ENCODE measurements around the gene ORC2. TPM values are rescaled to one million over a fixed set of nuclear protein-coding genes. Genes with fewer than 3 reads are reported as not detected.
A peak's percentile ranks its signal among the peaks of the same experiment; 100 is the strongest.
"Not testable (repeated sequence)": the region's sequence is repeated elsewhere in the genome, so short reads cannot be mapped to it uniquely, and the experiment has no call there.

The ORC2 gene
- total and polyA plus RNA-seq, 9 donors, result 11.4 to 17.5 (median 13.4) TPM

- Histone ChIP-seq H3K4me3 (ENCODE audit: low read length) (no peak overlapping the region), H3K27me3 (ENCODE audit: control insufficient read depth, insufficient read depth, low read length) (no peaks in the 10 kb centered on the region), H3K27ac (ENCODE audit: low read length) (no peak overlapping the region), H3K9me3 (replicated peaks; ENCODE audit: control insufficient read depth, low read depth, low read length) (no peaks in the 10 kb centered on the region), H3K36me3 (ENCODE audit: control insufficient read depth, insufficient read depth, low read length) (peaks cover 37% of the 10 kb centered on the region), H3K4me1 (ENCODE audit: control insufficient read depth, insufficient read depth, low read length) (no peaks in the 10 kb centered on the region)
- peak; percentile 85 for DNase-seq
- 33% methylated on average over 1 of the region's 4 CpGs for WGBS (ENCODE audit: insufficient coverage)
These were observed 61.9 kb downstream of the ORC2 start for GRCh38 chr2:200901459-200902072.

GRCh38 chr2:200899482-200899881, 64.0 kb downstream of the ORC2 start:
- peaks cover 43% of the 10 kb centered on the region for H3K36me3 ChIP-seq (ENCODE audit: control insufficient read depth, insufficient read depth, low read length)

GRCh38 chr2:200888704-200889625, 74.5 kb downstream of the ORC2 start, which contains the start of the genes NIF3L1 and PPIL3:
TSS of gene NIF3L1 (plus strand) at chr2:200889371. CDS start at chr2:200891944, 2,573 bp downstream.
TSS of gene PPIL3 (minus strand) at chr2:200889077. CDS start at chr2:200887615, 1,462 bp downstream.
- no peaks in the 10 kb centered on the region for H3K27me3 ChIP-seq (ENCODE audit: control insufficient read depth, insufficient read depth, low read length)
- no peaks in the 10 kb centered on the region for H3K9me3 ChIP-seq (replicated peaks; ENCODE audit: control insufficient read depth, low read depth, low read length)
- H3K27ac ChIP-seq (ENCODE audit: low read length), result peak within 1 kb of the TSS; percentile 96
- 0% methylated on average over 34 of the region's 50 CpGs for WGBS (ENCODE audit: insufficient coverage)
- peaks cover 14% of the 10 kb centered on the region for H3K36me3 ChIP-seq (ENCODE audit: control insufficient read depth, insufficient read depth, low read length)
- H3K4me3 ChIP-seq (ENCODE audit: low read length), result peak within 1 kb of the TSS; percentile 63
- H3K4me1 ChIP-seq (ENCODE audit: control insufficient read depth, insufficient read depth, low read length), result peaks cover 12% of the 10 kb centered on the region
- DNase-seq, result peak; percentile 99

More at GRCh38 chr2:200899482-200899881, 64.0 kb downstream of the ORC2 start:
- Histone ChIP-seq H3K27ac (ENCODE audit: low read length) (no peak overlapping the region), H3K4me3 (ENCODE audit: low read length) (no peak overlapping the region), H3K27me3 (ENCODE audit: control insufficient read depth, insufficient read depth, low read length) (no peaks in the 10 kb centered on the region), H3K9me3 (replicated peaks; ENCODE audit: control insufficient read depth, low read depth, low read length) (no peaks in the 10 kb centered on the region), H3K4me1 (ENCODE audit: control insufficient read depth, insufficient read depth, low read length) (no peaks in the 10 kb centered on the region)
- DNase-seq, result no peak

GRCh38 chr2:200881715-200882249, 81.7 kb downstream of the ORC2 start:
- no CpG with 5 or more reads among the region's 2 CpGs for WGBS (ENCODE audit: insufficient coverage)
- not testable (repeated sequence) for H3K4me3 ChIP-seq (ENCODE audit: low read length); H3K27ac ChIP-seq (ENCODE audit: low read length); DNase-seq; H3K27me3 ChIP-seq (ENCODE audit: control insufficient read depth, insufficient read depth, low read length); H3K4me1 ChIP-seq (ENCODE audit: control insufficient read depth, insufficient read depth, low read length); H3K9me3 ChIP-seq (replicated peaks; ENCODE audit: control insufficient read depth, low read depth, low read length)
- peaks cover 38% of the 10 kb centered on the region for H3K36me3 ChIP-seq (ENCODE audit: control insufficient read depth, insufficient read depth, low read length)

GRCh38 chr2:200878289-200878880, 85.1 kb downstream of the ORC2 start:
- Histone ChIP-seq H3K36me3 (ENCODE audit: control insufficient read depth, insufficient read depth, low read length) (peaks cover 36% of the 10 kb centered on the region), H3K9me3 (replicated peaks; ENCODE audit: control insufficient read depth, low read depth, low read length) (no peaks in the 10 kb centered on the region), H3K4me1 (ENCODE audit: control insufficient read depth, insufficient read depth, low read length) (no peaks in the 10 kb centered on the region), H3K27me3 (ENCODE audit: control insufficient read depth, insufficient read depth, low read length) (no peaks in the 10 kb centered on the region), H3K27ac (ENCODE audit: low read length) (no peak overlapping the region), H3K4me3 (ENCODE audit: low read length) (no peak overlapping the region)
- WGBS (ENCODE audit: insufficient coverage), result no CpG with 5 or more reads among the region's 2 CpGs
- no peak for DNase-seq

GRCh38 chr2:200877443-200877842, 86.0 kb downstream of the ORC2 start:
- Histone ChIP-seq H3K36me3 (ENCODE audit: control insufficient read depth, insufficient read depth, low read length) (peaks cover 31% of the 10 kb centered on the region), H3K4me1 (ENCODE audit: control insufficient read depth, insufficient read depth, low read length) (no peaks in the 10 kb centered on the region), H3K27ac (ENCODE audit: low read length) (no peak overlapping the region), H3K27me3 (ENCODE audit: control insufficient read depth, insufficient read depth, low read length) (no peaks in the 10 kb centered on the region), H3K4me3 (ENCODE audit: low read length) (no peak overlapping the region), H3K9me3 (replicated peaks; ENCODE audit: control insufficient read depth, low read depth, low read length) (no peaks in the 10 kb centered on the region)
- no peak for DNase-seq

- H3K4me1 ChIP-seq (ENCODE audit: control insufficient read depth, insufficient read depth, low read length), result no peaks in the 10 kb centered on the region
- H3K27me3 ChIP-seq (ENCODE audit: control insufficient read depth, insufficient read depth, low read length), result no peaks in the 10 kb centered on the region
- H3K4me3 ChIP-seq (ENCODE audit: low read length), result no peak overlapping the region
- WGBS (ENCODE audit: insufficient coverage), result 91% methylated on average over 4 of the region's 6 CpGs
- H3K27ac ChIP-seq (ENCODE audit: low read length), result no peak overlapping the region
- no peak for DNase-seq
- H3K9me3 ChIP-seq (replicated peaks; ENCODE audit: control insufficient read depth, low read depth, low read length), result no peaks in the 10 kb centered on the region
- peaks cover 25% of the 10 kb centered on the region for H3K36me3 ChIP-seq (ENCODE audit: control insufficient read depth, insufficient read depth, low read length)
These were observed 89.9 kb downstream of the ORC2 start for GRCh38 chr2:200873560-200873959.

GRCh38 chr2:200871151-200871550, 92.3 kb downstream of the ORC2 start:
- WGBS (ENCODE audit: insufficient coverage), result no CpG with 5 or more reads among the region's 3 CpGs
- peaks cover 12% of the 10 kb centered on the region for H3K36me3 ChIP-seq (ENCODE audit: control insufficient read depth, insufficient read depth, low read length)

GRCh38 chr2:200869014-200869413, 94.4 kb downstream of the ORC2 start:
- WGBS (ENCODE audit: insufficient coverage), result 93% methylated on average over 2 of the region's 2 CpGs
- Histone ChIP-seq H3K27ac (ENCODE audit: low read length) (no peak overlapping the region), H3K4me3 (ENCODE audit: low read length) (no peak overlapping the region), H3K27me3 (ENCODE audit: control insufficient read depth, insufficient read depth, low read length) (no peaks in the 10 kb centered on the region), H3K4me1 (ENCODE audit: control insufficient read depth, insufficient read depth, low read length) (peaks cover 11% of the 10 kb centered on the region), H3K36me3 (ENCODE audit: control insufficient read depth, insufficient read depth, low read length) (peaks cover 4% of the 10 kb centered on the region), H3K9me3 (replicated peaks; ENCODE audit: control insufficient read depth, low read depth, low read length) (no peaks in the 10 kb centered on the region)
- DNase-seq, result no peak

More at GRCh38 chr2:200871151-200871550, 92.3 kb downstream of the ORC2 start:
- no peak overlapping the region for H3K4me3 ChIP-seq (ENCODE audit: low read length)
- no peak for DNase-seq
- no peaks in the 10 kb centered on the region for H3K27me3 ChIP-seq (ENCODE audit: control insufficient read depth, insufficient read depth, low read length)
- H3K9me3 ChIP-seq (replicated peaks; ENCODE audit: control insufficient read depth, low read depth, low read length), result no peaks in the 10 kb centered on the region
- peaks cover 3% of the 10 kb centered on the region for H3K4me1 ChIP-seq (ENCODE audit: control insufficient read depth, insufficient read depth, low read length)
- no peak overlapping the region for H3K27ac ChIP-seq (ENCODE audit: low read length)
